GDM1 (cell line): Measurements from ENCODE around the gene SEC14L6.

Experiments used
- DNase-seq: peaks from one replicate; lab custom pipeline; 2025; lab: John Stamatoyannopoulos, UW

Gene SEC14L6

DNA sequence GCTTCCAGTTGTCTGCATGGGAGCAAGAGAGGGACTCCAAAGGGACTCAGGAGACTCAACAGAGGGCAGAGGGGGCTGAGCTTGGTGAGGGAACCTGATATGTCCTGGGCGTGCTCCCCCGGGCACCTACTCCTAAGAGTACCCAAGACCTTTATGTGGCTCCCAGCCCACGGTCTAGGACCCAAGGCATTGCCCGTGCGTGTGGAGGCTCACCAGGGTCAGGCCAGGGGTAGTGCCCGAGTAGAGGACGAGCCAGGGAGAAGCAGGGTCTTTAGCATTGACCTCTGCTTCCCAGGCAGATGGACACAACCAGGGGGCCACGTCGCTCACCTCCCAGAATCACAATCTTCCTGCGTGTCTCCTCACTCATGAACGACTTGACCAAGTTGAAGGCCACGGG is 54.4 kb downstream of the SEC14L6 start:
- DNase-seq, result no peak

- DNase-seq, result no peak
These were observed 55.2 kb downstream of the SEC14L6 start for GRCh38 chr22:30491381-30491780.

GRCh38 chr22:30490399-30490798 is 56.1 kb downstream of the SEC14L6 start:
- no peak for DNase-seq

GRCh38 chr22:30488121-30488520 is 58.4 kb downstream of the SEC14L6 start:
- no peak for DNase-seq

DNA sequence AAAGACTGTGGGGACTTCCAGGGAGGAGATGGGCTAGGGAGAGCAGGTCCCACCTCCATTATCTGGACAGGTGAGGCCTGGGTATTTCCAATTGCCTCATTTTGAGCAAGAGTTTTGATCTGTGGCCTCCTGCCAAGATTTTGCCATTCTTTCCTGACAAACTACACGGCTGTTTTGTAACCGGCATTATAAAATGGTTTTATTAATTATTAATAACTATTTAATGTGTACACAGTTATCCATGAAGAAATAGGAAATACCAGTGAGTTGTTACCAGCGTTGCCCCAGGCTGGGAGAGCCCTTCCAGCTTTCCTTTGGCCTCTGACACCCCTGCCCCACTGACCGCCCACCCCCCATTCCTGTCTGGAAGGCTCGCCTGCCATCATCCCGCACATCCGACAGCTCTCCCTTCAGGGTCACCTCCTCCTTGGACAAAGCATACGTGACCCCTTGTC is 59.9 kb downstream of the SEC14L6 start:
- DNase-seq, result no peak

DNA sequence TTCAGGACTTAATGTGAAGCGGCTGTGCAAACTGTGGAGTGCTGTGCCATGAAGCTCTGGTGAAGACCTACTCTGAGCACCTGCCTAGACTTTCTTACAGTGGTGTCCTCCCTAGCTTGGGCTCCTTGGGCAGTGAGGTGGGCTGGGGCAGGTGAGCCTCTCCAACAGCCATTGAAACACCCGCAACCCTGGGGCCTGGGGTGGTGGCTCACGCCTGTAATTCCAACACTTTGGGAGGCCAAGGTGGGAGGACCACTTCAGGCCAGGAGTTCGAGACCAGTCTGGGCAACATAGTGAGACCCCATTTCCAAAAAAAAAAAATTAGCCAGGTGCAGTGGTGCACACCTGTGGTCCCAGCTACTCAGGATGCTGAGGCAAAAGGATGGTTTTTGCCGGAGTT is 60.4 kb downstream of the SEC14L6 start:
- DNase-seq, result no peak

- DNase-seq, result peak; percentile 55
These were observed 61.1 kb downstream of the SEC14L6 start for GRCh38 chr22:30485362-30485988.

- DNase-seq, result no peak
These were observed 63.4 kb downstream of the SEC14L6 start for GRCh38 chr22:30483169-30483568.

GRCh38 chr22:30481711-30482110 is 64.8 kb downstream of the SEC14L6 start:
- no peak for DNase-seq

GRCh38 chr22:30479981-30480380 is 66.6 kb downstream of the SEC14L6 start:
- no peak for DNase-seq

- no peak for DNase-seq
These were observed 71.7 kb downstream of the SEC14L6 start for GRCh38 chr22:30474683-30475424.

- DNase-seq, result no peak
These were observed 72.4 kb downstream of the SEC14L6 start for GRCh38 chr22:30474121-30474520.

- DNase-seq, result no peak
These were observed 73.4 kb downstream of the SEC14L6 start for GRCh38 chr22:30472994-30473720.
